ENCODE results near the gene COQ10B. TPM values are rescaled to one million over a fixed set of nuclear protein-coding genes. Genes with fewer than 3 reads are reported as not detected.
"Not testable (repeated sequence)": the region's sequence is repeated elsewhere in the genome, so short reads cannot be mapped to it uniquely, and the experiment has no call there.

The COQ10B gene
- total RNA-seq, 1 donor from 2014 or later: 13.2 TPM

DNA sequence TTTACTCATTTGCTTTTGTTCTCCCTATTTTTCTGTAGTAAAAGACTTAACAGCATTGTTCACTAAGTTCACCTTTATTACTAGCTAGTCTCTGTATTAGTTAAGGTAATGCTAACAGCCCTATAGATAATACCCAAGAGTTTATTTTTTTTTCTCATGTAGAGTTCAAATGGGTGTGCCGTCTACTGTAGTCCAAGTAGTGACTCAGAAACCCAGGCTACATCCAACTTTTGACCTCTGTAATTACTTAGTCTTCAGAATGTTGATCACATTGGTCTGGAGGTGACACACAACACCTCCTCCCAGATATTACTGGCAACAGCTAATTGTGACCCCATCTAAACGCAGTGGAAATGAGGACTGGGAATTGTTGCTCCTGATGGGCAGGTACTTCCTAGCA, 7.7 kb downstream of the COQ10B start:
- Mint-ChIP-seq H3K9me3 (ENCODE audit: unreplicated experiment) (no peaks in the 10 kb centered on the region), H3K36me3 (ENCODE audit: unreplicated experiment) (no peaks in the 10 kb centered on the region), H3K27ac (ENCODE audit: unreplicated experiment) (no peak overlapping the region), H3K27me3 (ENCODE audit: unreplicated experiment) (no peaks in the 10 kb centered on the region), H3K4me3 (ENCODE audit: unreplicated experiment) (no peak overlapping the region), H3K4me1 (ENCODE audit: low read depth, unreplicated experiment) (peaks cover 8% of the 10 kb centered on the region)
- no peak for DNase-seq
- TF ChIP-seq, protein P1, sequence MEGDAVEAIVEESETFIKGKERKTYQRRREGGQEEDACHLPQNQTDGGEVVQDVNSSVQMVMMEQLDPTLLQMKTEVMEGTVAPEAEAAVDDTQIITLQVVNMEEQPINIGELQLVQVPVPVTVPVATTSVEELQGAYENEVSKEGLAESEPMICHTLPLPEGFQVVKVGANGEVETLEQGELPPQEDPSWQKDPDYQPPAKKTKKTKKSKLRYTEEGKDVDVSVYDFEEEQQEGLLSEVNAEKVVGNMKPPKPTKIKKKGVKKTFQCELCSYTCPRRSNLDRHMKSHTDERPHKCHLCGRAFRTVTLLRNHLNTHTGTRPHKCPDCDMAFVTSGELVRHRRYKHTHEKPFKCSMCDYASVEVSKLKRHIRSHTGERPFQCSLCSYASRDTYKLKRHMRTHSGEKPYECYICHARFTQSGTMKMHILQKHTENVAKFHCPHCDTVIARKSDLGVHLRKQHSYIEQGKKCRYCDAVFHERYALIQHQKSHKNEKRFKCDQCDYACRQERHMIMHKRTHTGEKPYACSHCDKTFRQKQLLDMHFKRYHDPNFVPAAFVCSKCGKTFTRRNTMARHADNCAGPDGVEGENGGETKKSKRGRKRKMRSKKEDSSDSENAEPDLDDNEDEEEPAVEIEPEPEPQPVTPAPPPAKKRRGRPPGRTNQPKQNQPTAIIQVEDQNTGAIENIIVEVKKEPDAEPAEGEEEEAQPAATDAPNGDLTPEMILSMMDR (IDR thresholded peaks at IDR 0.05; ENCODE audit: partially characterized antibody, unreplicated experiment): no peak

DNA sequence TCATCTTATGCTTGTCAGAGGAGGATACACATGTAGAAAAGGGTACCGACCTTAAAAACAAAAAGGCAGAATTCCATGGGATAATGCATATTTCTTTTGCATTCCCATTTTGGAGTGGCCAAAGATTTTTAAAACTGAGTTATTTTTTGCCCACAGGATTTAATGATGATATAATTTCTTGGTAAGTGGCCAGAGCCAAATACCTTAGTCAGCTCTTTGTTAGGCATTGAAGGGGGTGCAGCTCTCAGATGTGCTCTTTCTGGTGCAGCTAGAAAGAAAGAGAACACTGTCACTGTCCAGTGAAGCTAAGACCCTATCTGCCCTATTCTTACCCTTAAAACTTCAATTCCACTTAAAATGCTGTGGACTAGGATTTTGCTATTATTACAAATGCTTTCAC, 10.8 kb downstream of the COQ10B start:
- Mint-ChIP-seq H3K27me3 (ENCODE audit: unreplicated experiment) (no peaks in the 10 kb centered on the region), H3K36me3 (ENCODE audit: unreplicated experiment) (no peaks in the 10 kb centered on the region), H3K4me1 (ENCODE audit: low read depth, unreplicated experiment) (peaks cover 6% of the 10 kb centered on the region), H3K4me3 (ENCODE audit: unreplicated experiment) (no peak overlapping the region), H3K9me3 (ENCODE audit: unreplicated experiment) (no peaks in the 10 kb centered on the region), H3K27ac (ENCODE audit: unreplicated experiment) (no peak overlapping the region)
- TF ChIP-seq, protein P1 (IDR thresholded peaks at IDR 0.05; ENCODE audit: partially characterized antibody, unreplicated experiment): no peak
- no peak for DNase-seq

DNA sequence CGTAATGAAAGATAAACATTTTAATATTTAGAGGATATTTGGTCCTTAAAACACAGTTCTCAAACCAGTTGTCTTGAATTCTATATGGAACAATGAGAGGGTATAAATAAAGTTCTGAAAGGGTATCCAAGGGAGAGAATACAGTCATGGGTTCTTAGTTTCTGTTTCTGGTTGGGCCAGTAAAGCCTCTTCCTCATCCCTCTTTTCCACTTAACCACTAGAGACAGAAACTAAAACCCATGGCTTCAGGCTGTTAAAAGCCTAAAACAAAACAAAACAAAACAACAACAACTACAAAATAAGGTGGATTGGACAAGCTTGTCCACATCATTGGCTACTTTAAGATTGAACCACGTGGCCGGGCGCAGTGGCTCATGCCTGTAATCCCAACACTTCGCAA, 18.8 kb downstream of the COQ10B start:
- H3K4me3 Mint-ChIP-seq (ENCODE audit: unreplicated experiment): no peak overlapping the region
- H3K27ac Mint-ChIP-seq (ENCODE audit: unreplicated experiment): no peak overlapping the region
- TF ChIP-seq, protein P1 (IDR thresholded peaks at IDR 0.05; ENCODE audit: partially characterized antibody, unreplicated experiment): no peak
- no peak for DNase-seq
- H3K36me3 Mint-ChIP-seq (ENCODE audit: unreplicated experiment): no peaks in the 10 kb centered on the region
- H3K9me3 Mint-ChIP-seq (ENCODE audit: unreplicated experiment): no peaks in the 10 kb centered on the region
- peaks cover 2% of the 10 kb centered on the region for H3K4me1 Mint-ChIP-seq (ENCODE audit: low read depth, unreplicated experiment)
- H3K27me3 Mint-ChIP-seq (ENCODE audit: unreplicated experiment): no peaks in the 10 kb centered on the region

DNA sequence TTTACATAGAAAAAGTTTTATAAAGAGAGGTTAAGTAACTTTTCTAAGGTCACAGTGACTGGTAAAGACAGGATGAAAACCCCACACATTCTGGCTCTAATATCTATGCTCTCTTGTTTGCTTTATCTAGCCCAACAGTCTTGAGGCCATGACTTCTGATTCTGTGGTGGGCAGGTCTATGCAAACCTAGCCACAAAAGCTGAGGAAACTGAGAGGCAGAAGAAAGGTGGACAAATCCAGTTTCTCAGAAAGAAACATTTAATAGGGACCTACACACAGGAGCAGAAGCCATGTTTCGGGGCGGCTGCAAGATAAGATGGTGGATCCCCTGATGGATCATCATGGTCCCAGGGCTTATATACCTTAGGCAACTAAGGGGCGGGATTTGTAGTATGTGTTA, 24.4 kb downstream of the COQ10B start:
- H3K27ac Mint-ChIP-seq (ENCODE audit: unreplicated experiment): no peak overlapping the region
- H3K4me1 Mint-ChIP-seq (ENCODE audit: low read depth, unreplicated experiment): peaks cover under 1% of the 10 kb centered on the region
- no peak overlapping the region for H3K4me3 Mint-ChIP-seq (ENCODE audit: unreplicated experiment)
- no peaks in the 10 kb centered on the region for H3K9me3 Mint-ChIP-seq (ENCODE audit: unreplicated experiment)
- TF ChIP-seq, protein P1 (IDR thresholded peaks at IDR 0.05; ENCODE audit: partially characterized antibody, unreplicated experiment): no peak
- no peak for DNase-seq
- no peaks in the 10 kb centered on the region for H3K36me3 Mint-ChIP-seq (ENCODE audit: unreplicated experiment)
- H3K27me3 Mint-ChIP-seq (ENCODE audit: unreplicated experiment): no peaks in the 10 kb centered on the region

DNA sequence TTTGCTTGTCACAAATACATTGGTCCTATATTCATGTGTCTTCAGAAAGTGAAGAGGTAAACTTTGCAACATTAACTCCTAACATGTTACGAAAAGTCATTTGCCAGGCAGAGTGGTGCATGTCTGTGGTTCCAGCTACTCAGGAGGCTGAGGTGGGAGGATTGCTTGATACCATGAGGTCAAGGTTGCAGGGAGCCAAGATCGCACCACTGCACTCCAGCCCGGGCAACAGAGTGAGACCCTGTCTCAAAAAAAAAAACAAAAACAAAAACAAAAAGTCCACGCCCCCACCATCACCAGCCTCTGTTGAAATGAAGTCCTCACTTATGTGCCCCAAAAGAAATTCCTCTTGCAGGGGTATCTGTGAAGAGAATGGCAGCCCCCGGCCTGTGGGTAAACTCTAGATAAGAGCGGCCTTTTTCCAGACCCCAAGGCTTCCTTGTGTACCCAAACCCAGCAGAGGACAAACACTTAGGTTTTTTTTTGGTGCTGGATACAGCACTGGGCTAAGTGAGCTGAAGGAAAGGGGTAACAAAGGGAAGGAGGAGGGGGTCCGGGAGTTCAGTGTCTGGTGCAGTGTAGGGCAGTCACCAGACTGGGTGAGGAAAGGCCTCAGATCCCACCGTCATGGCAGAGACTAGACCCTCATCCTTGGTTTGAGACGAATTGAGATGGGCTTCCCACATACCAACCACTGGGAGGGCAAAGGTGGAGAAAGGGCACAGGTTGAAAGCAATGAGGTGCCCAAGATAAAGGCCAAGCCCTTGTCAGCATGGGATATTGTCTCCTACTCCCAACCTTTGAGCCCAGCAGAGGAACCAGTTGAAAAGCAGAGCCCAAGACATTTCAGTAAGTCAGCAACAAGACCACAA, 27.0 kb downstream of the COQ10B start:
- H3K36me3 Mint-ChIP-seq (ENCODE audit: unreplicated experiment): peaks cover 5% of the 10 kb centered on the region
- H3K27me3 Mint-ChIP-seq (ENCODE audit: unreplicated experiment): no peaks in the 10 kb centered on the region
- no peaks in the 10 kb centered on the region for H3K4me1 Mint-ChIP-seq (ENCODE audit: low read depth, unreplicated experiment)
- DNase-seq: no peak
- no peak overlapping the region for H3K4me3 Mint-ChIP-seq (ENCODE audit: unreplicated experiment)
- H3K27ac Mint-ChIP-seq (ENCODE audit: unreplicated experiment): no peak overlapping the region
- H3K9me3 Mint-ChIP-seq (ENCODE audit: unreplicated experiment): no peaks in the 10 kb centered on the region
- TF ChIP-seq, protein P1 (IDR thresholded peaks at IDR 0.05; ENCODE audit: partially characterized antibody, unreplicated experiment): no peak

DNA sequence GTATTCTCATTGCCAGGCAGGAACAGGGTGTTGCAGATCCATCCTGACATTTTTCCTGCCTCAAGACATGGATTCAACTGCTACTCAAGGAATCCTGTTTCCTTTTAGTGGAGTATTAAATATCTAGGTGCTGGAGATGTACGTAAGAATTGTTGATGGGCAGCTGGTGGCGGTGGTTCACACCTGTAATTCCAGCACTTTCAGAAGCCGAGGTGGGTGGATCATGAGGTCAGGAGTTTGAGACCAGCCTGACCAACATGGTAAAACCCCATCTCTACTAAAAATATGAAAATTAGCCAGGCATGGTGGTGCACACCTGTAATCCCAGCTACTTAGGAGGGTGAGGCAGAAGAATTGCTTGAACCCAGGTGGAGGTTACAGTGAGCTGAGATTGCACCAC, 30.9 kb downstream of the COQ10B start:
- H3K27ac Mint-ChIP-seq (ENCODE audit: unreplicated experiment); H3K4me3 Mint-ChIP-seq (ENCODE audit: unreplicated experiment); H3K4me1 Mint-ChIP-seq (ENCODE audit: low read depth, unreplicated experiment); DNase-seq; H3K27me3 Mint-ChIP-seq (ENCODE audit: unreplicated experiment); H3K9me3 Mint-ChIP-seq (ENCODE audit: unreplicated experiment): not testable (repeated sequence)
- H3K36me3 Mint-ChIP-seq (ENCODE audit: unreplicated experiment): peaks cover 14% of the 10 kb centered on the region
